G401.6 (cell line): ENCODE data around the gene PI4KA.
"Not testable (repeated sequence)": the region's sequence is repeated elsewhere in the genome, so short reads cannot be mapped to it uniquely, and the experiment has no call there.

ENCODE experiments used
- FAIRE-seq: peaks from 2 replicates; lab custom pipeline; 2012; peaks lifted over from hg19 to GRCh38; lab: Jason Lieb, UNC

Gene PI4KA

GRCh38 chr22:20663137-20663828 is 195.3 kb downstream of the PI4KA start:
- FAIRE-seq: no peak

- not testable (repeated sequence) for FAIRE-seq
Measured at GRCh38 chr22:20662524-20663036, 196.0 kb downstream of the PI4KA start.

GRCh38 chr22:20661473-20661872 is 197.1 kb downstream of the PI4KA start:
- no peak for FAIRE-seq

GRCh38 chr22:20660441-20661054 is 198.1 kb downstream of the PI4KA start:
- no peak for FAIRE-seq

- no peak for FAIRE-seq
Measured at GRCh38 chr22:20659920-20660319, 198.7 kb downstream of the PI4KA start.

- no peak for FAIRE-seq
Measured at GRCh38 chr22:20659258-20659657, 199.4 kb downstream of the PI4KA start.

GRCh38 chr22:20658433-20659222 is 200.0 kb downstream of the PI4KA start:
- FAIRE-seq: peak; percentile 3

GRCh38 chr22:20657963-20658362 is 200.6 kb downstream of the PI4KA start:
- FAIRE-seq: no peak
